Activated T-cell treated with anti-CD3 and anti-CD28 coated beads, Interleukin-2, amount 50 U/mL, for 72 hours (primary cell): ENCODE measurements around the gene BSG. TPM values are rescaled to one million over a fixed set of nuclear protein-coding genes. Genes with fewer than 3 reads are reported as not detected.

Experiments
- ATAC-seq, 2 donors: fragments of 150-1000 bp; cut with Tn5 transposase; replicated peaks in 1 of 2; 2 replicates each; pipeline ENCODE4 v1.10.0; 2021; ENCODE audit warnings: moderate library complexity in 2 of 2, mild to moderate bottlenecking in 1 of 2
- DNase-seq, 2 donors: peaks; one replicate each; pipeline ENCODE4 v3.0.0; 2021 to 2022; ENCODE audit warnings: mixed read lengths in 1 of 2
- H3K27ac Mint-ChIP-seq: one replicate; pipeline ENCODE4 v1.8.0; 2022; ENCODE audit warnings: mild to moderate bottlenecking, moderate library complexity, mixed read lengths
- H3K27me3 Mint-ChIP-seq: one replicate; pipeline ENCODE4 v1.8.0; 2022; ENCODE audit warnings: low read depth, mixed read lengths
- H3K36me3 Mint-ChIP-seq, 2 donors: one replicate each; pipeline ENCODE4 v1.8.0; 2022; ENCODE audit warnings: mixed read lengths in 2 of 2, mild to moderate bottlenecking in 1 of 2; ENCODE audit not compliant: insufficient read depth in 2 of 2
- H3K4me1 Mint-ChIP-seq: one replicate; pipeline ENCODE4 v1.8.0; 2022; ENCODE audit warnings: low read depth, mixed read lengths
- H3K4me3 Mint-ChIP-seq, 2 donors: one replicate each; pipeline ENCODE4 v1.8.0; 2022; ENCODE audit warnings: mild to moderate bottlenecking in 2 of 2, mixed read lengths in 2 of 2, moderate library complexity in 2 of 2
- H3K9me3 Mint-ChIP-seq, 2 donors: one replicate each; pipeline ENCODE4 v1.8.0; 2022; ENCODE audit warnings: mixed read lengths in 2 of 2
- total RNA-seq, 2 donors: library from RNA; stranded (reverse); gene quantifications; one replicate each; pipeline ENCODE4 v1.2.3, GENCODE V29; 2022

BSG gene
- total RNA-seq, 2 donors from 2014 or later: 144 to 162 TPM

- H3K4me1 Mint-ChIP-seq: peaks cover 30% of the 10 kb centered on the region
- no peak for DNase-seq
- no peak for ATAC-seq
- H3K36me3 Mint-ChIP-seq: no peaks in the 10 kb centered on the region
- no peak overlapping the region for H3K4me3 Mint-ChIP-seq
- H3K27me3 Mint-ChIP-seq: no peaks in the 10 kb centered on the region
- H3K9me3 Mint-ChIP-seq: no peaks in the 10 kb centered on the region
- H3K27ac Mint-ChIP-seq: no peak overlapping the region
Observed at GRCh38 chr19:547836-548720, 24.3 kb upstream of the BSG start.

DNA sequence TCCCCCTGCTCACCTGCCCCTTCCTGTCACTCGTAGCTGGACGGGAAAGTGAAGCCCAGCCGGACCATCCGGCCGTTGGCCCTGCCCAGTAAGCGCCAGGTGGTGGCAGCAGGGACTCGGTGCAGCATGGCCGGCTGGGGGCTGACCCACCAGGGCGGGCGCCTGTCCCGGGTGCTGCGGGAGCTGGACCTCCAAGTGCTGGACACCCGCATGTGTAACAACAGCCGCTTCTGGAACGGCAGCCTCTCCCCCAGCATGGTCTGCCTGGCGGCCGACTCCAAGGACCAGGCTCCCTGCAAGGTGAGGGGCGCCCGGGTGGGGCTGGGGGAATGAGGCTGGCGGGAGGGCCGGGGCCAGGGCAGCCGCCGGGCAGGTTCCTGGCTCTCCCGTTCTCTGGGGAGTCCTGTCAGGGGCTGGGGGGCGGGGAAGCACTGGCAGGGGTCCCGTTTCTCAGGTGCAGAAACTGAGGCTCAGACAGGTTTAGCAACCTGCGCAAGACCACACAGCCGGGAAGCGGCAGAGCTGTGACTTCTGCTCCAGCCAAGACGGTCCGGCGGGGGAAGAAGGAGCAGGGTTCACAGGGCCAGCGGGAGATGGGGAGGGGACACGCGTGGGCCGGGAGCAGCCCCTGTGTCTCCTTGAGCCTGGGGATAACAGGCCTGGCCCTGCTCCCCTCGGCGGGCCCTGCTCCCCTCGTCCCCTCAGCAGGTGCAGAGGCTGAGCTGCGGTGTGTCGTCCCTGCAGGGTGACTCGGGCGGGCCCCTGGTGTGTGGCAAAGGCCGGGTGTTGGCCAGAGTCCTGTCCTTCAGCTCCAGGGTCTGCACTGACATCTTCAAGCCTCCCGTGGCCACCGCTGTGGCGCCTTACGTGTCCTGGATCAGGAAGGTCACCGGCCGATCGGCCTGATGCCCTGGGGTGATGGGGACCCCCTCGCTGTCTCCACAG lies 23.2 kb upstream of the BSG start:
- Mint-ChIP-seq H3K27ac (no peak overlapping the region), H3K4me1 (peaks cover 20% of the 10 kb centered on the region), H3K27me3 (no peaks in the 10 kb centered on the region), H3K9me3 (no peaks in the 10 kb centered on the region), H3K4me3 (no peak overlapping the region), H3K36me3 (no peaks in the 10 kb centered on the region)
- DNase-seq: no peak
- no peak for ATAC-seq

DNA sequence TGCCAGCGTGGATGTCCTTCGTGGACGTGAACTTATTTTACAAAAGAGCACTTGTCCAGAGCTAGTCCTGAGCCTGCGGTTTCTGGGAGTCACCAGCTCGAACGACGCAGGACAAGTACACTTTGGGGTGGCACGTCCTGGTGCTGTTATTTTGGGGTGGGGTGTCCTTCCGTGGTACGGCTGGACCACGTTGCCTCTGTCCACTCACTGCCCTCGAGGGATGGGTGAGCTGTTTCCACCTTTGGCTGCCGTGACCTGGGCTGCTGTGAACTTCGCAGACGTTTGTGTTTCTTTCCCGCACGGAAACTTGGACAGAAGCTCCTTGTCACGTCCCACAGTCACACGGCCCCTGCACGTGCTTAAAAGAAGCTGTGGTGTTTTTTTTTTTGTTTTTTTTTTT lies 17.6 kb upstream of the BSG start:
- H3K9me3 Mint-ChIP-seq: no peaks in the 10 kb centered on the region
- H3K36me3 Mint-ChIP-seq: no peaks in the 10 kb centered on the region
- DNase-seq: no peak
- no peaks in the 10 kb centered on the region for H3K4me1 Mint-ChIP-seq
- H3K4me3 Mint-ChIP-seq: no peak overlapping the region
- no peak overlapping the region for H3K27ac Mint-ChIP-seq
- H3K27me3 Mint-ChIP-seq: no peaks in the 10 kb centered on the region
- ATAC-seq: no peak

GRCh38 chr19:555474-555808 lies 17.0 kb upstream of the BSG start:
- Mint-ChIP-seq H3K4me1 (no peaks in the 10 kb centered on the region), H3K9me3 (no peaks in the 10 kb centered on the region), H3K4me3 (no peak overlapping the region), H3K36me3 (no peaks in the 10 kb centered on the region), H3K27me3 (no peaks in the 10 kb centered on the region), H3K27ac (no peak overlapping the region)
- ATAC-seq (no peak), DNase-seq (no peak)

GRCh38 chr19:556611-557382 lies 15.6 kb upstream of the BSG start:
- Mint-ChIP-seq H3K9me3 (no peaks in the 10 kb centered on the region), H3K27ac (no peak overlapping the region), H3K36me3 (no peaks in the 10 kb centered on the region), H3K4me3 (no peak overlapping the region), H3K4me1 (no peaks in the 10 kb centered on the region), H3K27me3 (no peaks in the 10 kb centered on the region)
- no peak for DNase-seq
- no peak for ATAC-seq

GRCh38 chr19:558770-559439 lies 13.5 kb upstream of the BSG start:
- no peaks in the 10 kb centered on the region for H3K4me1 Mint-ChIP-seq
- no peaks in the 10 kb centered on the region for H3K9me3 Mint-ChIP-seq
- no peak overlapping the region for H3K4me3 Mint-ChIP-seq
- no peaks in the 10 kb centered on the region for H3K27me3 Mint-ChIP-seq
- no peaks in the 10 kb centered on the region for H3K36me3 Mint-ChIP-seq
- DNase-seq (no peak), ATAC-seq (no peak)
- H3K27ac Mint-ChIP-seq: no peak overlapping the region

DNA sequence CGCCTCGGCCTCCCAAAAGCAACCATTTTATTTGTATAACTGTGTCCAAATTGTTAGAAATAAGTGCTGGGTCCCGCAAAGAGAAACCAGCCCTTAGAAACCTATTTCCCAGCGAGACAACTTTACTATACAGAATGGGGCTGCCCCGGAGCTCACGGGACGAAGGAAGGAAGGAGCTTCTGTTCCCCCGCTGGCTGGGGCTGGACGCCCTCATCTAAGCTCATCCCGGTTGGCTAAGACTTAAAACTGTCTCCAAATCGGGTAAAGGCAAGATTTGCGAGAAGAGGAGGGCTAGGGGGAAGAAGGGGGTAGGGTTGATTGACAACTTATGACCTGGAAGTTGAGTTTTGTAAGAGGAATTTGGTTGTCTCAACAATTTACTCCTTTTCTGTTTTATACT lies 12.3 kb upstream of the BSG start:
- H3K27me3 Mint-ChIP-seq: no peaks in the 10 kb centered on the region
- ATAC-seq (no peak), DNase-seq (no peak)
- no peak overlapping the region for H3K27ac Mint-ChIP-seq
- H3K4me3 Mint-ChIP-seq: no peak overlapping the region
- H3K9me3 Mint-ChIP-seq: no peaks in the 10 kb centered on the region
- H3K4me1 Mint-ChIP-seq: no peaks in the 10 kb centered on the region
- no peaks in the 10 kb centered on the region for H3K36me3 Mint-ChIP-seq

DNA sequence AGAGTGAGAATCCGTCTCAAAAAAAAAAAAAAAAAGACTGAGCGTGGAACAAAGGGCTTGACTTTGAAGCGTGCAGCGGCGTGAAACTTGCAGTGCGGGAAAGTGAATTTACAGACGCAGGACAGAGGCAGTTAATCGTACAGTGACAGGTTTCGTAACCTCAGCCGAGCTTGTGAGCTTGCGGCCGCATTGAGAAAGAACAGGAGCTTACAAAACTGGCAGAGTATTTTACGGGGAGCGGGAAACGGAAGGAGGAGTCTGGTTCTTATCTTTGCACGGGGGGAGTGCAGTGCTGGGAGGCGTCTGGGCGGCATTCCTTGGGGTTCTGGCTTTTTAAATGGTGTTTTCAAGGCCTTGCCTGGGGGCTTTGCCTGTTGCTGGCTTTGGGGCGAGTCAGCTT lies 6.0 kb upstream of the BSG start:
- DNase-seq (no peak), ATAC-seq (no peak)
- Mint-ChIP-seq H3K27me3 (no peaks in the 10 kb centered on the region), H3K36me3 (no peaks in the 10 kb centered on the region), H3K4me1 (peaks cover 7% of the 10 kb centered on the region), H3K27ac (no peak overlapping the region), H3K9me3 (no peaks in the 10 kb centered on the region), H3K4me3 (no peak overlapping the region)

DNA sequence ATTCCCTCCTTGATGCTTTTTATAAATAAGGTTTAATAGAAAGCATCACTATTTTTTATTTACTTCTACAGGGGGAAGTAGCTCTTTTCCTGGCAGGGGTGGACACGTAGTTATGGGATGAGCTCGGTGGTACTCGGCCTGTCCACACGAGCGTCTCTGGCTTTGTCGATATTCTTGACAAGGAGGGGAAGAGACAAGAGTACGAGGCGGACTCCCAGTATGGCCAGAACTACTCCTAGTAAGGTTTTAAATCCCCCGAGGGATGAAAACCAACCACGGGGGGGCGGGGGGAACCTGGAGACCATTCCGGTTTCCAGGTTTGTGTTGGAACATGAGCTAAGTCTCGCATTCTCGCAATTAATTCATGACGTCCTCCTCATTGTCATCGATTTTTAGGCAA lies 5.6 kb upstream of the BSG start:
- Mint-ChIP-seq H3K4me3 (no peak overlapping the region), H3K27me3 (no peaks in the 10 kb centered on the region), H3K4me1 (peaks cover 8% of the 10 kb centered on the region), H3K27ac (no peak overlapping the region), H3K9me3 (no peaks in the 10 kb centered on the region), H3K36me3 (no peaks in the 10 kb centered on the region)
- ATAC-seq (no peak), DNase-seq (no peak)

GRCh38 chr19:567296-567900 lies 5.0 kb upstream of the BSG start:
- no peaks in the 10 kb centered on the region for H3K36me3 Mint-ChIP-seq

DNA sequence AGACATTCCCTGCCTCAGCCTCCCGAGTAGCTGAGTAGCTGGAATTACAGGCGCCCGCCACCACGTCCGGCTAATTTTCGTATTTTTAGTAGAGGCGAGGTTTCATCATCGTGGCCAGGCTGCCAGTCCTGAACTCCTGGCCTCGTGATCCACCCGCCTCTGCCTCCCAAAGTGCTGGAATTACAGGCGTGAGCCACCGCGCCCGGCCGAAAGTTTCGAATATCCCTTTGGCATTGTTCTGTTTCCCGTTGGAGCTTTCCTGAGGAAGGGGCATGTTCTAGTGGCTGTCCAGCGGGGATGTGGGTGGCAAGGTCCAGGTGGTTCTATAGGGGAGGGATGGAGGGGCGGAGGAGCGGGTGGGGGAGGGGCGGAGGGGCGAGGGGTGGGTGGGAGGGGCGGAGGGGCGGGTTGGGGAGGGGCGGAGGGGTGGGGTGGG lies 2.1 kb upstream of the BSG start:
- Mint-ChIP-seq H3K27ac (no peak overlapping the region), H3K4me1 (peaks cover 33% of the 10 kb centered on the region), H3K9me3 (no peaks in the 10 kb centered on the region), H3K4me3 (peak overlapping the region in 1 of 2 donors; percentile 64), H3K36me3 (no peaks in the 10 kb centered on the region), H3K27me3 (no peaks in the 10 kb centered on the region)
- no peak for DNase-seq
- no peak for ATAC-seq

More at GRCh38 chr19:567296-567900, 5.0 kb upstream of the BSG start:
- ATAC-seq (no peak), DNase-seq (no peak)
- H3K27ac Mint-ChIP-seq: no peak overlapping the region
- peaks cover 13% of the 10 kb centered on the region for H3K4me1 Mint-ChIP-seq
- no peak overlapping the region for H3K4me3 Mint-ChIP-seq
- no peaks in the 10 kb centered on the region for H3K9me3 Mint-ChIP-seq
- H3K27me3 Mint-ChIP-seq: no peaks in the 10 kb centered on the region

DNA sequence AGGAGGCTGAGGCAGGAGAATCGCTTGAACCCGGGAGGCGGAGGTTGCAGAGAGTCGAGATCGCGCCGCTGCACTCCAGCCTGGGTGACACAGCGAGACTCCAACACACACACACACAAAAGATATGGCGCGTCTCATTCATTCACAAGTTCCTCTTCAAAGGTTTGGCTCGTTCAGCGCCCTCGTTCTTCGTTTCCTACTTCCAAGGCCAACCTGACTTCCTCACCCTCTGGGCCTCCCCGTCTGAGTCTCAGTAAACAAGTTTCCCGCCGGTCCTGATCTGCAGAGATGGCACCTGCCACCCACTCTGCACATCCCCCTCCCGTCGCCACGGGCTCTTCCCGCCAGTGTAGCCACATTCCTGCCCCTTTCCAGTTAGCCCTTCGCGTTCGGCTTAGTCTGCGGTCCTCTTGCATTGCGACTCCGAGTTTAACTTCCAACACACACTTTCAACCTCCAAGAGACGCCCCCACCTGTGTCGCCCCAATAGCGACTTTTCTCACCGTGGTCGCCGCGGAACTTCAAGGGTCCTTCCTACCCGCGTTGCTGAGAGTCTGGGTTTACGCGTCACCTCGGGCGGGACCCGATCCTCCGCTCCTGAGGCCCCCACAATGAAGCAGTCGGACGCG lies 1.3 kb upstream of the BSG start:
- no peaks in the 10 kb centered on the region for H3K36me3 Mint-ChIP-seq
- H3K4me3 Mint-ChIP-seq: peak overlapping the region; percentile 89 to 97
- ATAC-seq: peak; percentile 20 to 22
- peak; percentile 46 to 58 for DNase-seq
- H3K9me3 Mint-ChIP-seq: no peaks in the 10 kb centered on the region
- peak overlapping the region; percentile 92 for H3K27ac Mint-ChIP-seq
- H3K27me3 Mint-ChIP-seq: no peaks in the 10 kb centered on the region
- peaks cover 34% of the 10 kb centered on the region for H3K4me1 Mint-ChIP-seq
